CD4-positive, alpha-beta T cell (primary cell): Measurements from ENCODE around the gene CADM4. TPM values are rescaled to one million over a fixed set of nuclear protein-coding genes. Genes with fewer than 3 reads are reported as not detected.
A peak's percentile ranks its signal among the peaks of the same experiment; 100 is the strongest.

ENCODE experiments used
- ATAC-seq: fragments of 200-7000 bp; cut with Tn5 transposase; one replicate; pipeline ENCODE4 v1.10.0; 2022; ENCODE audit warnings: mild to moderate bottlenecking; ENCODE audit not compliant: poor library complexity
- CTCF ChIA-PET: fragments of 350-600 bp; sonication (Branson Sonifier 250); formaldehyde crosslinking; loops from one replicate; lab custom pipeline; 2021; ENCODE audit warnings: antibody characterized with exemption, inconsistent platforms; lab: Charles Lee
- POLR2A ChIA-PET: fragments of 350-600 bp; sonication (Branson Sonifier 250); formaldehyde crosslinking; loops from one replicate; lab custom pipeline; 2021; ENCODE audit warnings: antibody characterized with exemption, inconsistent platforms; lab: Charles Lee
- DNase-seq, 14 experiments: peaks; one replicate each; pipeline ENCODE4 v3.0.0-alpha.2; 2013 to 2020; ENCODE audit warnings: mixed read lengths in 2 of 14
- H3K27ac ChIP-seq, 2 donors: one replicate each; pipeline versions ENCODE4 v1.5.1 to v1.7.0; 2013; ENCODE audit warnings: low read length in 2 of 2, low read depth in 1 of 2, mild to moderate bottlenecking in 1 of 2
- H3K27me3 ChIP-seq, 2 experiments: 1 replicate in 1 of 2; 2 replicates in 1 of 2; pipeline versions ENCODE4 v1.6.1 to v1.7.0; 2013; ENCODE audit warnings: low read length in 2 of 2, control low read depth in 1 of 2, mild to moderate bottlenecking in 1 of 2, moderate library complexity in 1 of 2; ENCODE audit not compliant: insufficient read depth in 2 of 2, control insufficient read depth in 1 of 2
- H3K36me3 ChIP-seq: one replicate; pipeline ENCODE4 v1.6.1; 2013; ENCODE audit warnings: low read length, control low read depth; ENCODE audit not compliant: insufficient read depth
- H3K4me1 ChIP-seq: one replicate; pipeline ENCODE4 v1.6.1; 2013; ENCODE audit warnings: low read length, control low read depth; ENCODE audit not compliant: insufficient read depth
- H3K4me3 ChIP-seq: one replicate; pipeline ENCODE4 v1.5.1; 2013; ENCODE audit warnings: mild to moderate bottlenecking, low read length, moderate library complexity
- H3K9me3 ChIP-seq, 2 experiments: 1 replicate in 1 of 2; 2 replicates in 1 of 2; pipeline versions ENCODE4 v1.6.1 to v1.7.0; 2013; ENCODE audit warnings: low read length in 2 of 2, mild to moderate bottlenecking in 2 of 2, control low read depth in 1 of 2, moderate library complexity in 1 of 2; ENCODE audit not compliant: control insufficient read depth in 1 of 2, insufficient read depth in 1 of 2
- H3K27ac Mint-ChIP-seq: one replicate; pipeline ENCODE4 v1.8.0; 2020; ENCODE audit warnings: mixed read lengths
- H3K27me3 Mint-ChIP-seq: one replicate; pipeline ENCODE4 v1.8.0; 2021; ENCODE audit warnings: mixed read lengths
- H3K36me3 Mint-ChIP-seq: one replicate; pipeline ENCODE4 v1.8.0; 2021; ENCODE audit warnings: low read depth, mixed read lengths
- H3K4me1 Mint-ChIP-seq: one replicate; pipeline ENCODE4 v1.8.0; 2021; ENCODE audit warnings: low read depth, mixed read lengths
- H3K4me3 Mint-ChIP-seq: one replicate; pipeline ENCODE4 v1.8.0; 2020; ENCODE audit warnings: mild to moderate bottlenecking, mixed read lengths
- H3K9me3 Mint-ChIP-seq: one replicate; pipeline ENCODE4 v1.8.0; 2020; ENCODE audit warnings: mixed read lengths
- CTCF ChIP-seq: fragments of 200-600 bp; IDR thresholded peaks from one replicate; pipeline ENCODE4 v1.8.0; 2022; ENCODE audit warnings: antibody characterized with exemption, mild to moderate bottlenecking
- intact Hi-C, 2 experiments: fragments of 100-400 bp; cut with DNase I in 1 of 2; cut with micrococcal nuclease in 1 of 2; formaldehyde crosslinking; loops; one replicate each; pipeline versions ENCODE4 v1.15.1 to v1.9.0; 2023 to 2025; cut with DNase I, micrococcal nuclease
- total RNA-seq, 174 experiments: library from RNA in 2 of 174; stranded (reverse) in 2 of 174; gene quantifications; one replicate each; pipeline ENCODE4 v1.2.3 and lab custom pipeline; 2021 to 2026

The CADM4 gene
- total RNA-seq, 2 experiments from 2014 or later: 0.28 to 0.36 TPM

- peaks cover 27% of the 10 kb centered on the region for H3K4me1 Mint-ChIP-seq
- intact Hi-C loops: loop anchor here in 1 of 2 experiments (1.0 kb wide), 1 partner anchor 71 kb away; no protein-coding TSS in a partner anchor
- Histone ChIP-seq H3K36me3 (no peaks in the 10 kb centered on the region), H3K27me3 (peaks cover 0 to 6% of the 10 kb centered on the region in 2 experiments), H3K9me3 (peaks cover 0 to 4% of the 10 kb centered on the region in 2 experiments), H3K27ac (no peak overlapping the region), H3K4me3 (no peak overlapping the region), H3K4me1 (peaks cover 18% of the 10 kb centered on the region)
- CTCF ChIA-PET: interaction anchor here (1.3 kb wide), 1 partner anchor 71 kb away, joined by 4 read pairs; no protein-coding TSS in a partner anchor
- no peak overlapping the region for H3K4me3 Mint-ChIP-seq
- ATAC-seq (no peak), DNase-seq (peak in 3 of 14 experiments; percentile 22 to 51 (median 35))
- no peaks in the 10 kb centered on the region for H3K9me3 Mint-ChIP-seq
- H3K27me3 Mint-ChIP-seq: peaks cover 7% of the 10 kb centered on the region
- no peaks in the 10 kb centered on the region for H3K36me3 Mint-ChIP-seq
- POLR2A ChIA-PET: interaction anchor here (0.8 to 1.2 kb wide), 2 partner anchors 42 to 128 kb away, joined by 3 to 5 read pairs; no protein-coding TSS in a partner anchor
- no peak overlapping the region for H3K27ac Mint-ChIP-seq
- no peak for TF ChIP-seq CTCF
Measured at GRCh38 chr19:43625918-43626579, 13.6 kb downstream of the CADM4 start.

GRCh38 chr19:43624933-43625332 lies 14.7 kb downstream of the CADM4 start:
- Mint-ChIP-seq H3K4me1 (peaks cover 37% of the 10 kb centered on the region), H3K36me3 (no peaks in the 10 kb centered on the region), H3K4me3 (peak overlapping the region; percentile 60), H3K27ac (peak overlapping the region; percentile 51), H3K27me3 (peaks cover 7% of the 10 kb centered on the region), H3K9me3 (no peaks in the 10 kb centered on the region)
- CTCF ChIA-PET: interaction anchor here (0.6 kb wide), 1 partner anchor 30 kb away, joined by 4 read pairs; no protein-coding TSS in a partner anchor
- Histone ChIP-seq H3K4me1 (peaks cover 27% of the 10 kb centered on the region), H3K27me3 (peaks cover 0 to 6% of the 10 kb centered on the region in 2 experiments), H3K36me3 (no peaks in the 10 kb centered on the region), H3K4me3 (no peak overlapping the region), H3K9me3 (peaks cover 0 to 4% of the 10 kb centered on the region in 2 experiments), H3K27ac (no peak overlapping the region)
- POLR2A ChIA-PET: no interaction called here
- peak; percentile 72 to 93 (median 86) for DNase-seq
- intact Hi-C loops: loop anchor here in 1 of 2 experiments (1.0 kb wide), 1 partner anchor 70 kb away; no protein-coding TSS in a partner anchor
- peak; percentile 52 for TF ChIP-seq CTCF
- ATAC-seq: peak; percentile 93

GRCh38 chr19:43623889-43624670 lies 15.6 kb downstream of the CADM4 start:
- intact Hi-C loops: no loop called here
- Mint-ChIP-seq H3K4me3 (peak overlapping the region; percentile 67), H3K4me1 (peaks cover 45% of the 10 kb centered on the region), H3K27me3 (peaks cover 7% of the 10 kb centered on the region), H3K27ac (peak overlapping the region; percentile 51), H3K9me3 (no peaks in the 10 kb centered on the region), H3K36me3 (peaks cover 5% of the 10 kb centered on the region)
- Histone ChIP-seq H3K4me1 (peaks cover 31% of the 10 kb centered on the region), H3K4me3 (no peak overlapping the region), H3K36me3 (no peaks in the 10 kb centered on the region), H3K27me3 (peaks cover 0 to 6% of the 10 kb centered on the region in 2 experiments), H3K9me3 (peaks cover 0 to 4% of the 10 kb centered on the region in 2 experiments), H3K27ac (no peak overlapping the region)
- POLR2A ChIA-PET: no interaction called here
- CTCF ChIA-PET: no interaction called here
- no peak for TF ChIP-seq CTCF
- ATAC-seq (no peak), DNase-seq (peak in 2 of 14 experiments; percentile 18 to 45)
